ENCODE measurements around the gene KCNK5. TPM values are rescaled to one million over a fixed set of nuclear protein-coding genes. Genes with fewer than 3 reads are reported as not detected.

The KCNK5 gene
- total and polyA plus RNA-seq, 9 of the 15 experiments (the other 6 are each of a cell fraction or from before 2014, with no cell fraction given), result 1.5 to 45.8 (median 25.8) TPM

- TF ChIP-seq RERE (CRISPR knock-in tag; IDR thresholded peaks at IDR 0.05; ENCODE audit: borderline replicate concordance) (no peak), ZBTB40 (IDR thresholded peaks at IDR 0.05) (no peak), ZBTB40 (CRISPR knock-in tag; IDR thresholded peaks at IDR 0.05) (no peak), POLR2AphosphoS5 (IDR thresholded peaks at IDR 0.05; ENCODE audit: control insufficient read depth, insufficient read depth, low read depth, low read length) (no peak), CTBP1 (IDR thresholded peaks at IDR 0.05; ENCODE audit: borderline replicate concordance) (no peak), HDAC3 (IDR thresholded peaks at IDR 0.05; ENCODE audit: borderline replicate concordance, partially characterized antibody) (no peak), SIN3A (IDR thresholded peaks at IDR 0.05; ENCODE audit: borderline replicate concordance in 2 of 2, control insufficient read depth in 1 of 2, low read depth in 2 of 2, low read length in 2 of 2) (0 out of 4 replicates have a peak, but pooled peaks of 1 of the 2 experiments have one; percentile 20), CREB3 (tag; conservative IDR thresholded peaks at IDR 0.05; ENCODE audit: low read depth) (no peak)
Observed at GRCh38 chr6:39189915-39190544, 39.2 kb downstream of the KCNK5 start (continued).
